ENCODE data around the gene BAZ2B. TPM values are rescaled to one million over a fixed set of nuclear protein-coding genes. Genes with fewer than 3 reads are reported as not detected.
A peak's percentile ranks its signal among the peaks of the same experiment; 100 is the strongest.

The BAZ2B gene
- total and polyA plus RNA-seq, 2 of the 13 experiments (the other 11 are each of a cell fraction or from before 2014, with no cell fraction given): 14.0 to 15.1 TPM

GRCh38 chr2:159285929-159286708 is 330.2 kb downstream of the BAZ2B start, which contains the start of gene WDSUB1:
Gene WDSUB1 (minus strand): TSS chr2:159286703. CDS start chr2:159283069, 3,634 bp downstream.
- WGBS (ENCODE audit: low lambda C conversion rate): under 1% methylated on average over 19 of the region's 64 CpGs
- BruUV-seq (replicated peaks): no TSS peak
- peaks cover 37% of the 10 kb centered on the region for H3K4me1 ChIP-seq (ENCODE audit: insufficient read depth, low read length)
- FAIRE-seq (no peak), DNase-seq (ENCODE audit: low spot score) (peak; percentile 74), ATAC-seq (peak; percentile 75)
- peak within 1 kb of the TSS; percentile 73 to 93 (median 84) for H3K4me3 ChIP-seq (replicated peaks in 1 of 3; ENCODE audit: insufficient read depth in 1 of 3, low read depth in 2 of 3, low read length in 3 of 3)
- H3K27me3 ChIP-seq (ENCODE audit: control insufficient read depth in 1 of 2, insufficient read depth in 2 of 2, low read length in 2 of 2): no peaks in the 10 kb centered on the region; a peak in 1 of 5 replicates
- POLR2A ChIA-PET: interaction anchor here (0.5 to 2.9 kb wide), 12 partner anchors 8 to 426 kb away, joined by 3 to 15 read pairs (median 3); partner anchors contain the start of gene MARCHF7
- peak within 1 kb of the TSS; percentile 92 for H3K9ac ChIP-seq (ENCODE audit: insufficient read depth, low read depth, low read length)
- peak within 1 kb of the TSS; percentile 99 for H3K4me2 ChIP-seq (ENCODE audit: low read depth, low read length)
- CTCF ChIA-PET (ENCODE audit: low intra/inter-chr PET ratio, low total read pairs): no interaction called here
- in situ Hi-C loops (cut with HindIII; ENCODE audit: extremely low pct_ligation_motif_present, low pct_unique_long_range_greater_than_20kb) (no loop called here), intact Hi-C loops (cut with micrococcal nuclease; ENCODE audit: unreplicated experiment) (loop anchor here (1.0 to 5.0 kb wide), 2 partner anchors 426 to 521 kb away; partner anchors contain the start of gene MARCHF7)
- no peaks in the 10 kb centered on the region for H4K20me1 ChIP-seq (ENCODE audit: insufficient read depth, low read length)
- H3K9me3 ChIP-seq (ENCODE audit: low read length): no peaks in the 10 kb centered on the region
- H3K79me2 ChIP-seq (ENCODE audit: insufficient read depth, low read length): peaks cover 20% of the 10 kb centered on the region
- H3K36me3 ChIP-seq (replicated peaks in 1 of 2; ENCODE audit: control insufficient read depth in 1 of 2, insufficient read depth in 2 of 2, low read length in 2 of 2): peaks cover 0 to 10% of the 10 kb centered on the region in 2 experiments; a peak in 2 of 5 replicates
- peak within 1 kb of the TSS; percentile 96 for H3K27ac ChIP-seq (ENCODE audit: extremely low read length, insufficient read depth, low read length)
- H2AFZ ChIP-seq (ENCODE audit: low read length): peak within 1 kb of the TSS; percentile 97
- TF ChIP-seq CEBPZ (IDR thresholded peaks at IDR 0.05; ENCODE audit: low read length) (no peak), MTF2 (CRISPR knock-in tag; IDR thresholded peaks at IDR 0.05; ENCODE audit: borderline replicate concordance) (peak; percentile 92; the same call in 1 of the 2 replicates), MTERF4 (CRISPR knock-in tag; IDR thresholded peaks at IDR 0.05) (peak; percentile 97; the same call in 1 of the 2 replicates), ZNF616 (CRISPR knock-in tag; IDR thresholded peaks at IDR 0.05; ENCODE audit: low read depth) (peak; percentile 83), SIN3A (IDR thresholded peaks at IDR 0.05; ENCODE audit: borderline replicate concordance, low read depth, low read length) (peak; percentile 74), ZBTB3 (CRISPR knock-in tag; IDR thresholded peaks at IDR 0.05; ENCODE audit: borderline replicate concordance, low read depth) (no peak; the same call in 1 of the 2 replicates), REL (CRISPR knock-in tag; conservative IDR thresholded peaks at IDR 0.05) (peak; percentile 90), IRF9 (CRISPR knock-in tag; IDR thresholded peaks at IDR 0.05; ENCODE audit: borderline replicate concordance) (peak; percentile 62; the same call in 1 of the 2 replicates), KLF6 (CRISPR knock-in tag; IDR thresholded peaks at IDR 0.05) (peak; percentile 96), RBM22 (optimal IDR thresholded peaks at IDR 0.05; ENCODE audit: low read length) (no peak), SAP130 (CRISPR knock-in tag; IDR thresholded peaks at IDR 0.05; ENCODE audit: low read depth) (peak; percentile 76), DZIP1 (CRISPR knock-in tag; IDR thresholded peaks at IDR 0.05) (peak; percentile 97), FOXA3 (CRISPR knock-in tag; IDR thresholded peaks at IDR 0.05) (0 out of 2 replicates have a peak, but pooled peaks have one; percentile 27), ZNF879 (CRISPR knock-in tag; IDR thresholded peaks at IDR 0.05) (peak; percentile 87; the same call in 1 of the 2 replicates)
